Vagina (tissue), 2 donors: ENCODE results near the gene NUP93. TPM values are rescaled to one million over a fixed set of nuclear protein-coding genes. Genes with fewer than 3 reads are reported as not detected.

Experiments used
- DNase-seq, 2 donors: peaks; one replicate each; pipeline ENCODE4 v3.0.0-alpha.2; 2017; ENCODE audit errors: extremely low spot score in 2 of 2
- H3K27ac ChIP-seq: fragments of 200-600 bp; sonication (generic); one replicate; pipeline ENCODE4 v1.5.1; 2019
- H3K27me3 ChIP-seq: fragments of 200-600 bp; sonication (generic); one replicate; pipeline ENCODE4 v1.5.1; 2019
- H3K36me3 ChIP-seq, 2 donors: fragments of 200-600 bp; sonication (generic); one replicate each; pipeline ENCODE4 v1.5.1; 2017 to 2019
- H3K4me1 ChIP-seq: fragments of 200-600 bp; sonication (generic); one replicate; pipeline ENCODE4 v1.5.1; 2019
- H3K4me3 ChIP-seq, 2 donors: fragments of 200-600 bp; sonication (generic); 1 replicate in 1 of 2; 2 replicates in 1 of 2; pipeline ENCODE4 v1.5.1; 2016 to 2019
- H3K9me3 ChIP-seq: fragments of 200-600 bp; sonication (generic); one replicate; pipeline ENCODE4 v1.5.1; 2019
- CTCF ChIP-seq, 3 experiments: fragments of 450-650 bp in 2 of 3; fragments of 200-600 bp in 1 of 3; sonication (generic) in 1 of 3; IDR thresholded peaks; one replicate each; pipeline ENCODE4 v1.5.1; 2017 to 2019; ENCODE audit warnings: antibody characterized with exemption in 3 of 3, mild to moderate bottlenecking in 2 of 3, moderate library complexity in 2 of 3
- POLR2A ChIP-seq, 2 donors: fragments of 450-650 bp; IDR thresholded peaks; one replicate each; pipeline ENCODE4 v1.6.1; 2017; ENCODE audit warnings: antibody characterized with exemption in 2 of 2, mild to moderate bottlenecking in 2 of 2, moderate library complexity in 2 of 2
- POLR2AphosphoS5 ChIP-seq, 2 donors: sonication (generic); formaldehyde crosslinking; IDR thresholded peaks; one replicate each; pipeline ENCODE4 v1.9.0; 2017; ENCODE audit warnings: antibody characterized with exemption in 2 of 2, mild to moderate bottlenecking in 2 of 2, low read depth in 1 of 2; ENCODE audit not compliant: insufficient read depth in 1 of 2
- intact Hi-C: fragments of 100-400 bp; cut with DNase I; formaldehyde crosslinking; loops from one replicate; pipeline ENCODE4 v1.15.1; 2023
- total RNA-seq: library from RNA; depleted of rRNA; stranded (reverse); fragments of >200 nt; gene quantifications from one replicate; pipeline ENCODE4 v1.2.3, GENCODE V29; 2016

The NUP93 gene
- total RNA-seq, 1 donor from 2014 or later: 43.7 TPM

GRCh38 chr16:56855201-56855600, 125.3 kb downstream of the NUP93 start:
- Histone ChIP-seq H3K4me3 (no peak overlapping the region), H3K4me1 (no peaks in the 10 kb centered on the region), H3K9me3 (no peaks in the 10 kb centered on the region), H3K27ac (no peak overlapping the region), H3K27me3 (no peaks in the 10 kb centered on the region), H3K36me3 (no peaks in the 10 kb centered on the region)
- TF ChIP-seq POLR2AphosphoS5 (IDR thresholded peaks at IDR 0.05; ENCODE audit: insufficient read depth in 1 of 2, low read depth in 1 of 2) (no peak), POLR2A (IDR thresholded peaks at IDR 0.05) (no peak), CTCF (IDR thresholded peaks at IDR 0.05) (no peak)
- DNase-seq: no peak
- intact Hi-C loops: no loop called here

GRCh38 chr16:56855946-56856345, 126.0 kb downstream of the NUP93 start:
- TF ChIP-seq CTCF (IDR thresholded peaks at IDR 0.05): no peak
- TF ChIP-seq POLR2A (IDR thresholded peaks at IDR 0.05): no peak
- no peak for TF ChIP-seq POLR2AphosphoS5 (IDR thresholded peaks at IDR 0.05; ENCODE audit: insufficient read depth in 1 of 2, low read depth in 1 of 2)
- no peaks in the 10 kb centered on the region for H3K36me3 ChIP-seq
- no peak overlapping the region for H3K27ac ChIP-seq
- H3K9me3 ChIP-seq: no peaks in the 10 kb centered on the region
- intact Hi-C loops: no loop called here
- no peaks in the 10 kb centered on the region for H3K4me1 ChIP-seq
- no peaks in the 10 kb centered on the region for H3K27me3 ChIP-seq
- no peak overlapping the region for H3K4me3 ChIP-seq
- DNase-seq: no peak

GRCh38 chr16:56856876-56857447, 127.0 kb downstream of the NUP93 start:
- DNase-seq: no peak
- TF ChIP-seq CTCF (IDR thresholded peaks at IDR 0.05) (no peak), POLR2A (IDR thresholded peaks at IDR 0.05) (no peak), POLR2AphosphoS5 (IDR thresholded peaks at IDR 0.05; ENCODE audit: insufficient read depth in 1 of 2, low read depth in 1 of 2) (no peak)
- Histone ChIP-seq H3K27ac (no peak overlapping the region), H3K27me3 (no peaks in the 10 kb centered on the region), H3K36me3 (no peaks in the 10 kb centered on the region), H3K4me1 (no peaks in the 10 kb centered on the region), H3K9me3 (no peaks in the 10 kb centered on the region), H3K4me3 (no peak overlapping the region)
- intact Hi-C loops: no loop called here

GRCh38 chr16:56858374-56858773, 128.4 kb downstream of the NUP93 start:
- intact Hi-C loops: no loop called here

More at GRCh38 chr16:56858374-56858773, 128.4 kb downstream of the NUP93 start:
- Histone ChIP-seq H3K27ac (no peak overlapping the region), H3K4me3 (no peak overlapping the region), H3K4me1 (no peaks in the 10 kb centered on the region), H3K9me3 (no peaks in the 10 kb centered on the region), H3K36me3 (no peaks in the 10 kb centered on the region), H3K27me3 (no peaks in the 10 kb centered on the region)
- DNase-seq: no peak
- no peak for TF ChIP-seq POLR2AphosphoS5 (IDR thresholded peaks at IDR 0.05; ENCODE audit: insufficient read depth in 1 of 2, low read depth in 1 of 2)
- TF ChIP-seq CTCF (IDR thresholded peaks at IDR 0.05): no peak
- TF ChIP-seq POLR2A (IDR thresholded peaks at IDR 0.05): no peak
